Activated T-helper 1 cell treated with anti-CD3 and anti-CD28 coated beads, Interleukin-2, amount 50 U/mL, for 16 hours (primary cell): ENCODE results near the gene ALKBH1.
"Not testable (repeated sequence)": the region's sequence is repeated elsewhere in the genome, so short reads cannot be mapped to it uniquely, and the experiment has no call there.

Experiments
- DNase-seq, 2 donors: peaks; one replicate each; pipeline ENCODE4 v3.0.0-alpha.2; 2020; ENCODE audit warnings: low read depth in 1 of 2, low spot score in 1 of 2

The ALKBH1 gene

DNA sequence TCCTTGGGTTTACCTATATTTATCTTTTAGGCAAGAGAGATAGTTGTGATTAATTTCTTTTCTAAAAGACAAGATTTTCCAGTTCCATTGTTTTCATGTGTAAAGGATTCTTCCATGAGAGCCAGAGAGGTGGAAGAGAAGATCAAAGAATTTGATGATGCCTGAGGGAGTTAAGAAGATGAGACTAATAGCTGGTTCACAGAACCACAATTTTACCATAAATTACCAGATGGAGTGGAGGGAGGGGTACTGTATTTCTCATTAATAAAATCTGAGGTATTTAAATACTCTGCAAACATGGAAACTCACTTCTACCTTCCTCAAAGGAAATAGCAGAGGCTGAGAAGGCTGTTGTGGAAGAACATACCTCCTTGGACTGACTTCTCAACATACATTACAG, 34.6 kb downstream of the ALKBH1 start:
- no peak for DNase-seq

GRCh38 chr14:77667331-77667730, 40.5 kb downstream of the ALKBH1 start:
- no peak for DNase-seq

- no peak for DNase-seq
Measured at GRCh38 chr14:77663293-77663692, 44.5 kb downstream of the ALKBH1 start.

- not testable (repeated sequence) for DNase-seq
Measured at GRCh38 chr14:77661562-77661961, 46.3 kb downstream of the ALKBH1 start.

DNA sequence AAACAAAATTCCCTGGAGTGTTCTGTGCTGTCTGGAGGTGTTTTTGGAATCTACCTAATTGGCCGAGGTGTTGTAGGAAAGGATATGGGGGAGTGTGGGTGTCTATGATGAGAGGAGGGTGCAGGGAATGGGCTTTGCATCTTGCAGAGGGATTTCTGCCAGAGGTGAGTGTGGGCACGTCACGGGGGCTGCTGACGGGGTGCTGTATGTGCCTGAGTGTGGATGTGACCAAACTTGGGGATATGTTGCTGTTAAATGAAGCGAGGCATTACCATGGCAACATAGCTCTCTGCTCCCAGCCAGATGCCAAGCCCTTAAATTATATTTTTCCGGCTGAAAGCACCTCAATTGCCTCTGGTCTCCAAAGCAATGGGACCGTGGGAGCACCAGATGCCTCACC, 47.1 kb downstream of the ALKBH1 start:
- DNase-seq, result no peak

DNA sequence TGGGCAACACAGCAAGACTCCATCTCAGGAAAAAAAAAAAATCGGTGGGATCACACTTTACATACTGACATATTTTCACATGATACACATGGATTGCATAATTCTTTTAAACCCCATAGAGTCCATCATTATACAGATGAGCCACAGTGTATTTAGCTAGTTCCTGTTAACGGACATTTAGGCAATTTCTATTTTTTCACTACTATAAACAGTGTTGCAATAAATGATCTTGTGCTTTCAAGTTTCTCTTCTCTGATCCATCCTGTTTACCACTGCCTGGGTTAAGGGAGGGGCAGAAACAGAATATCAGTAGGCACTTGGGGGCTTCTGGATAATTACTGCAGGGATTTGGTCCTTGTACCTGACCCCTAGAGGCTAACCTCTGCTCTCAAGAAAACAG, 48.0 kb downstream of the ALKBH1 start:
- no peak for DNase-seq

GRCh38 chr14:77657280-77657679, 50.5 kb downstream of the ALKBH1 start:
- DNase-seq, result no peak

DNA sequence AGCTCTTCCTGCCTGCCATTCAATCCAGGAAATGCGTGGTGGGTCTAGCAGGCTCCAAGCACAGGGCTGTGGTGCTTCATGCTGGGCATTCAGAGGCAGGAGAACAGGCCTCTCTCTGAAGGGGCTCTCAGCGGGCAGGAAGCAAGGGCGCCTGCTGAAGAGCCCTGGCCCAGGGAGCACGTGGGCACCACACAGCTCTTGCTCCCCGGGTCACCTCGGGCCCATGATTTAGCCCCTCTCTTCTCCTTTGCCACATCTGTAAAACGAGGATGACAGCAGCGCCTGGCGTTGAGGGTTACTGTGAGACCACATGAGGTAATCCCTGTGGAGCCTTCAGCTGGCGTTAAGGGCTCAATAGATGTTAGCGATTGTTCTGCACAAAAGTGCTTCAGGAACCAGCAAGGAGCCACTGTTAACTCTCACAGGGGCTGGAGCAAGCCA, 53.8 kb downstream of the ALKBH1 start:
- no peak for DNase-seq

- DNase-seq, result no peak
Measured at GRCh38 chr14:77649326-77649725, 58.5 kb downstream of the ALKBH1 start.

- DNase-seq, result no peak
Measured at GRCh38 chr14:77648520-77649200, 59.2 kb downstream of the ALKBH1 start.

- DNase-seq, result no peak
Measured at GRCh38 chr14:77647853-77648252, 60.0 kb downstream of the ALKBH1 start.

- no peak for DNase-seq
Measured at GRCh38 chr14:77646907-77647306, 60.9 kb downstream of the ALKBH1 start.

DNA sequence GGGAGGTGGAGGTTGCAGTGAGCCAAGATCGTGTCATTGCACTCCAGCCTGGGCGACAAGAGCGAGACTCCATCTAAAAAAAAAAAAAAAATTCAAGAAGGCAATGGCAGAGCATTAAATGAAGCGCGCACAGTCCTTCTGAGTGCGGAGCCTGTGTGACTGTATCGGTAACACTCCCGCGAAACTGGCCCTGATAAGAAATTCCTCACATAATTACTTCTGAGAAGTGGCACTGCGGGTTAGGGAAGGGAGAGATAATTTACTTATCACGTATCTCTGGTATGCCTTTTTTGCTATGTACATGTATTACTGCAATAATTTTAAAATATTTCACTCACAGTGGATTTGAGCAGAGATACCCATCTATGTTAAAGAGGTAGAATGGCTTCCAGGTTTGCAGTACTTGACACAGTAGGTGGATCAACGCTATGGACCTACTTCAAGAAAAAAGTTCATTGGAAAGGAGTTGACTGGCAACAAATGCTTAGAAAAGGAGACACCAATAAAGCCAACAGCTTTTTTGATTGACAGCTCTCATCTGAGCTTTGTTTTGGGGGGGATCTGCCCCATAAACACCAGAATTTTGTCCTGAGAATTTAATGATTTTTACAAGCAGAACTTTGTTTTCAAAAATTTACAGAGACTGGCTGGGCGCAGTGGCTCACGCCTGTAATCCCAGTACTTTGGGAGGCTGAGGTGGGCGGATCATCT, 62.1 kb downstream of the ALKBH1 start:
- DNase-seq, result no peak

DNA sequence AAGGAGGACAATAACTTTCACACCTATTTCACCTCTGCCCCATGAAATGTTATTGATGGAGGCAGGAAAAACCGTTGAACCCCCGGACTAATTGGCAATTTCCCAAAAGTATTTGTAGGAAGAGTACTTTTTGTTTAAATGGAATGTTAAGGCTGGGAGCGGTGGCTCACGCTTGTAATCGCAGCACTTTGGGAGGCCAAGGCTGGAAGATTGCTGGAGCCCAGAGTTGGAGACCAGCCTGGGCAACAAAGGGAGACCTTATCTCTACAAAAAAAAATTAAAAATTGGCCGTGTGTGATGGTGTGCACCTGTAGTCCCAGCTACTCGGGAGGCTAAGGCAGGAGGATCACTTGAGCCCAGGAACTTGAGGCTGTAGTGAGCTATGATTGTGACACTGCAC, 65.4 kb downstream of the ALKBH1 start:
- DNase-seq, result no peak

DNA sequence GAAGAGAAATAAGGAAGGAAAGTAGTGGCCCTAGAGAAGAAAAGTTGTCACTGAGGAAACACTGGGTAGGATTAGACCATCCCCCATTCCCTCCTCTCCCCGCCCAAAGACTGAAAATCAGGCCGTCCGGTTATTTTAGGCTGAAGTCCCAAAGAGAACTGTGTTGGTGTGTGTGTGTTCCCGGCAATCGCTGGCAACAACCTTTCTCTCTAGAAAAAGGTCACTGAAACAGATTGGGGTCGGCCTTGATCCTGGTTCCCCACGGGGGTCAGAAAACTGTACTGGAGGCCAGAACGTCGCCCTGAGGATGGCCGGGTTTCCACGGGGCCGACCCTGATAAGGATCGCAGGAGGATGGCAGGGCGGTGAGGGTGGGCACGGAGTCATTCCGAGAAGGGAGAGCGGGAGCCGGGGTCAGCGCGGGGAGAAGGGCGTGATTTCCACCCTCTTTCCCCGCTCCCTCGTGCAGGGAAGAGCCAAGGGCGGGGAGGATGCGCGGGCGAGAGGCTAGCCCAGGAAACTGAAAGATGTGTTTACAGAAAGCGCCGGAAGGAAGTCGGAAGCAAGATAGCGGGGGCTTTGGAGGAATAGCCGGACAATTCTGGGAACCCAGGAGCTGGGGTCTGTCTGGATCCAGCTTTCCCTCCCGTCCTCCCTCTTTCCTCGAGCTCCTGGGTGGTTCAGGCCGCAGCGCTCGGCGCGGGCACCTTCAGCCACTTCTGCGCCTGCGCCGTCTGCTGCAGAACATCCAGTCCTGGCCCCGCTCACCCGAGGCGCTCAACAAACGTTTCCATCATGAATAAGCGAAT, 66.1 kb downstream of the ALKBH1 start:
- peak; percentile 40 to 42 for DNase-seq

GRCh38 chr14:77640756-77641533, 66.9 kb downstream of the ALKBH1 start:
- no peak for DNase-seq

GRCh38 chr14:77638771-77639171, 69.1 kb downstream of the ALKBH1 start:
- no peak for DNase-seq

DNA sequence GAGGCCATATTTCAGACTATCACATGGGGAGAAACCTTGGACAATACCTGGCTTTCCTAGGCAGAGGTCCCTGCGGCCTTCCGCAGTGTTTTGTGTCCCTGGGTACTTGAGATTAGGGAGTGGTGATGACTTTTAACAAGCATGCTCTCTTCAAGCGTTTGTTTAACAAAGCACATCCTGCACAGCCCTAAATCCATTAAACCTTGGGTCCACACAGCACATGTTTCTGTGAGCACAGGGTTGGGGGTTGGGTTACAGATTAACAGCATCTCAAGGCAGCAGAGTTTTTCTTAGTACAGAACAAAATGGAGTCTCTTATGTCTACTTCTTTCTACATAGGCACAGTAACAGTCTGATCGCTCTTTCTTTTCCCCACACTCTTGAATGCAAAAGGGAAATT, 72.0 kb downstream of the ALKBH1 start:
- DNase-seq, result not testable (repeated sequence)

GRCh38 chr14:77635466-77635865, 72.4 kb downstream of the ALKBH1 start:
- not testable (repeated sequence) for DNase-seq

DNA sequence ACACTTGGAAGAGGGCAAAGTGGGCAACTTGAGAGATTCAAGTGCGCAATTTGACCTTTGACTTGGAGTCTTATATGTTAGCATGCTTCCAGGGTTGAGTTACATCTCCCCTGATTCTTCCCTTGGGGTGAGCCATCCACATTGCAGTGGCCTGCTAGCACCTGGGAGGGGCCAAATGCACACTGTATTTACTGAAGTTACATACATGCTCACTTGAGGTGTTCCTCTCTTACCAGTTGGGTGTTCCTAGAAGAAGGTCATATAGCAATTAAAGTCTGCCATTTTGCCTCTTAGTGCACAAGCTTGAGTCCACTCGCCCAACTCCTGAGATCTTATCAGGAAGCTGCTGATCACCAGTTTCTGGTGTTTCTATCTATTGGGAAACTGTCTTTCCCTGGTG, 77.7 kb downstream of the ALKBH1 start:
- no peak for DNase-seq

- no peak for DNase-seq
Measured at GRCh38 chr14:77625360-77625759, 82.5 kb downstream of the ALKBH1 start.
